Stimulated activated naive B cell treated with anti-CD40 and anti-IgM and Interleukin-4, amounts not matched to agents 10 μg/mL and 1 μg/mL and 100 μg/mL, for 72 hours (primary cell): Measurements from ENCODE around the gene LYPD6B.
"Not testable (repeated sequence)": the region's sequence is repeated elsewhere in the genome, so short reads cannot be mapped to it uniquely, and the experiment has no call there.

Source experiments
- ATAC-seq, 2 donors: fragments of 150-1000 bp; cut with Tn5 transposase; replicated peaks; 2 replicates each; pipeline ENCODE4 v1.10.0; 2021; ENCODE audit warnings: moderate library complexity in 1 of 2
- DNase-seq: peaks from one replicate; pipeline ENCODE4 v3.0.0; 2021
- H3K27ac Mint-ChIP-seq: one replicate; pipeline ENCODE4 v1.8.0; 2022; ENCODE audit warnings: mild to moderate bottlenecking, mixed read lengths
- H3K27me3 Mint-ChIP-seq, 2 donors: one replicate each; pipeline ENCODE4 v1.8.0; 2022; ENCODE audit warnings: mixed read lengths in 2 of 2
- H3K36me3 Mint-ChIP-seq, 2 donors: one replicate each; pipeline ENCODE4 v1.8.0; 2022; ENCODE audit warnings: mixed read lengths in 2 of 2, mild to moderate bottlenecking in 1 of 2
- H3K4me1 Mint-ChIP-seq, 2 donors: one replicate each; pipeline ENCODE4 v1.8.0; 2022; ENCODE audit warnings: mixed read lengths in 2 of 2, mild to moderate bottlenecking in 1 of 2
- H3K4me3 Mint-ChIP-seq, 2 donors: one replicate each; pipeline ENCODE4 v1.8.0; 2022; ENCODE audit warnings: mild to moderate bottlenecking in 2 of 2, mixed read lengths in 2 of 2, moderate library complexity in 1 of 2
- H3K9me3 Mint-ChIP-seq, 2 donors: one replicate each; pipeline ENCODE4 v1.8.0; 2022; ENCODE audit warnings: mixed read lengths in 2 of 2, mild to moderate bottlenecking in 1 of 2

The LYPD6B gene

GRCh38 chr2:149256877-149257276 is 218.4 kb downstream of the LYPD6B start:
- H3K27me3 Mint-ChIP-seq = peaks cover 6 to 18% of the 10 kb centered on the region in 2 donors
- H3K4me1 Mint-ChIP-seq, H3K27ac Mint-ChIP-seq, DNase-seq, H3K4me3 Mint-ChIP-seq, H3K36me3 Mint-ChIP-seq, ATAC-seq: not testable (repeated sequence)
- peaks cover 22 to 29% of the 10 kb centered on the region in 2 donors for H3K9me3 Mint-ChIP-seq

GRCh38 chr2:149258531-149258930 is 220.0 kb downstream of the LYPD6B start:
- Mint-ChIP-seq H3K4me3 (no peak overlapping the region), H3K9me3 (peaks cover 16 to 29% of the 10 kb centered on the region in 2 donors), H3K4me1 (no peaks in the 10 kb centered on the region), H3K27ac (no peak overlapping the region), H3K36me3 (no peaks in the 10 kb centered on the region), H3K27me3 (peaks cover 6 to 12% of the 10 kb centered on the region in 2 donors)
- ATAC-seq (no peak), DNase-seq (no peak)

GRCh38 chr2:149259136-149259535 is 220.6 kb downstream of the LYPD6B start:
- Mint-ChIP-seq H3K36me3 (no peaks in the 10 kb centered on the region), H3K27me3 (peaks cover 6 to 12% of the 10 kb centered on the region in 2 donors)

GRCh38 chr2:149261692-149262091 is 223.2 kb downstream of the LYPD6B start:
- H3K4me1 Mint-ChIP-seq = no peaks in the 10 kb centered on the region
- DNase-seq = no peak
- ATAC-seq = no peak
- H3K36me3 Mint-ChIP-seq = no peaks in the 10 kb centered on the region
- H3K9me3 Mint-ChIP-seq = peaks cover 4 to 5% of the 10 kb centered on the region in 2 donors
- no peak overlapping the region for H3K27ac Mint-ChIP-seq
- peaks cover 6 to 12% of the 10 kb centered on the region in 2 donors for H3K27me3 Mint-ChIP-seq
- no peak overlapping the region for H3K4me3 Mint-ChIP-seq

More at GRCh38 chr2:149259136-149259535, 220.6 kb downstream of the LYPD6B start:
- no peak overlapping the region for H3K27ac Mint-ChIP-seq
- peaks cover 14 to 23% of the 10 kb centered on the region in 2 donors for H3K9me3 Mint-ChIP-seq
- ATAC-seq (no peak), DNase-seq (no peak)
- H3K4me3 Mint-ChIP-seq = no peak overlapping the region
- no peaks in the 10 kb centered on the region for H3K4me1 Mint-ChIP-seq
